ENCODE results near the gene TMEM154. TPM values are rescaled to one million over a fixed set of nuclear protein-coding genes. Genes with fewer than 3 reads are reported as not detected.
A peak's percentile ranks its signal among the peaks of the same experiment; 100 is the strongest.

The TMEM154 gene
- total RNA-seq, 4 donors from 2014 or later: 1.8 to 5.4 (median 3.9) TPM

GRCh38 chr4:152668338-152668964 lies 11.3 kb downstream of the TMEM154 start:
- Histone ChIP-seq H3K27ac (no peak overlapping the region), H3K4me1 (peaks cover 0 to under 1% (median 0%) of the 10 kb centered on the region in 4 donors), H3K36me3 (no peaks in the 10 kb centered on the region), H3K27me3 (no peaks in the 10 kb centered on the region), H3K4me3 (no peak overlapping the region), H3K9me3 (no peaks in the 10 kb centered on the region)
- no peak for DNase-seq
- 87 to 100% methylated on average over 4 to 11 of the region's 11 CpGs for WGBS, 2 donors (ENCODE audit: low coverage in 1 of 2)
- TF ChIP-seq CTCF (IDR thresholded peaks at IDR 0.05) (no peak), POLR2A (IDR thresholded peaks at IDR 0.05) (no peak), POLR2AphosphoS5 (IDR thresholded peaks at IDR 0.05) (no peak), EP300 (IDR thresholded peaks at IDR 0.05; ENCODE audit: low read depth) (no peak)
- in situ Hi-C loops (cut with MboI; ENCODE audit: low pct_ligation_motif_present in 1 of 4, low pct_unique_long_range_greater_than_20kb in 1 of 4, low sequenced_read_pairs in 3 of 4) (no loop called here), intact Hi-C loops (cut with DNase I; ENCODE audit: low total_unique reads) (loop anchor here (5.0 kb wide), 2 partner anchors 121 to 1774 kb away; no protein-coding TSS in a partner anchor)

GRCh38 chr4:152667781-152668180 lies 12.0 kb downstream of the TMEM154 start:
- no peaks in the 10 kb centered on the region for H3K27me3 ChIP-seq
- H3K4me1 ChIP-seq: peaks cover 0 to 7% (median 0%) of the 10 kb centered on the region in 4 donors
- no peaks in the 10 kb centered on the region for H3K36me3 ChIP-seq
- in situ Hi-C loops (cut with MboI; ENCODE audit: low pct_ligation_motif_present in 1 of 4, low pct_unique_long_range_greater_than_20kb in 1 of 4, low sequenced_read_pairs in 3 of 4): no loop called here
- no peak overlapping the region for H3K4me3 ChIP-seq
- peak overlapping the region in 1 of 4 donors; percentile 15 for H3K27ac ChIP-seq
- intact Hi-C loops (cut with DNase I; ENCODE audit: low total_unique reads): loop anchor here (5.0 kb wide), 2 partner anchors 120 to 1775 kb away; no protein-coding TSS in a partner anchor
- no peak for TF ChIP-seq POLR2A (IDR thresholded peaks at IDR 0.05)
- no peak for TF ChIP-seq POLR2AphosphoS5 (IDR thresholded peaks at IDR 0.05)
- TF ChIP-seq CTCF (IDR thresholded peaks at IDR 0.05): no peak
- TF ChIP-seq EP300 (IDR thresholded peaks at IDR 0.05; ENCODE audit: low read depth): no peak
- no peak for DNase-seq
- H3K9me3 ChIP-seq: no peaks in the 10 kb centered on the region
- WGBS, 2 donors (ENCODE audit: low coverage in 1 of 2): 74 to 88% methylated on average over 2 to 3 of the region's 3 CpGs

- intact Hi-C loops (cut with DNase I; ENCODE audit: low total_unique reads) (loop anchor here (5.0 kb wide), 2 partner anchors 120 to 1775 kb away; no protein-coding TSS in a partner anchor), in situ Hi-C loops (cut with MboI; ENCODE audit: low pct_ligation_motif_present in 1 of 4, low pct_unique_long_range_greater_than_20kb in 1 of 4, low sequenced_read_pairs in 3 of 4) (no loop called here)
- H3K27ac ChIP-seq: peak overlapping the region in 1 of 4 donors; percentile 39
These were observed 12.9 kb downstream of the TMEM154 start for GRCh38 chr4:152666946-152667345.

More at GRCh38 chr4:152666946-152667345, 12.9 kb downstream of the TMEM154 start:
- Histone ChIP-seq H3K27me3 (no peaks in the 10 kb centered on the region), H3K9me3 (no peaks in the 10 kb centered on the region), H3K36me3 (no peaks in the 10 kb centered on the region), H3K4me1 (peaks cover 0 to 11% (median 0%) of the 10 kb centered on the region in 4 donors), H3K4me3 (no peak overlapping the region)
- TF ChIP-seq POLR2AphosphoS5 (IDR thresholded peaks at IDR 0.05): no peak
- TF ChIP-seq CTCF (IDR thresholded peaks at IDR 0.05): no peak
- no peak for TF ChIP-seq EP300 (IDR thresholded peaks at IDR 0.05; ENCODE audit: low read depth)
- no peak for TF ChIP-seq POLR2A (IDR thresholded peaks at IDR 0.05)
- DNase-seq: no peak
- WGBS, 2 donors (ENCODE audit: low coverage in 1 of 2): 67 to 78% methylated on average over 5 to 6 of the region's 6 CpGs

Data from transverse colon (tissue), 4 donors.